Glomerular visceral epithelial cell (primary cell): ENCODE data around the gene CYBA.

Experiments used
- DNase-seq: peaks from one replicate; pipeline ENCODE4 v3.0.0-alpha.2; 2016; ENCODE audit errors: extremely low spot score

Gene CYBA

GRCh38 chr16:88647178-88648070 lies 3.4 kb downstream of the CYBA start:
- DNase-seq = no peak

DNA sequence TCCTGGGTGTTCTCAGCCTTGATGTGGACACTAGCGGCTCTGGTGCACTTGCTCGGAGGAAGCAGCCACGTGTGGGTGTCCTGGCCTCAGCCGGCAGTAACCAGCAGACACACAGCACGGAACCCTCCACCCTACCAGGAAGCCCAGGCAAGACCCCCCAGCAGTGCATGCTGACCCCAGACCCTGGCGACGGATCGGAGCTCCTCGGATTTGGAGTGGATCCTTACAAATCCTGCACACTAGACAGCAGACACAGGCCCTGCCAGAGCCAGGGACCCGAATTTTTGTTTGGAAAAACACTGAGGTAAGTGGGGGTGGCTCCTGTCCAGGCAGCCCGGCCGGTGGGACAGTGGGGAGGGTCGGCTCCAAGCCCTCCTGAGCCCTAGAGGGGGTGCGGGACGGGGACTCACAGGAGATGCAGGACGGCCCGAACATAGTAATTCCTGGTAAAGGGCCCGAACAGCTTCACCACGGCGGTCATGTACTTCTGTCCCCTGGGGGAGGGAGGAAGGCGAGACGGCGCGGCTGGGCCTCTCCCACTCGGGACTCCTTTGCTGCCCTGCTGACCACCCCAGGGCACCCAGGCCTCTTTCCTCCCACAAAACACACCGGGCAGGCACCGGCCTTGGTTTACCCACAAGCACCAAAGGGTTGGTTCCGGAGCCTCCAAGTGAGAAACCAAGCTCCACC lies 4.4 kb downstream of the CYBA start:
- no peak for DNase-seq

DNA sequence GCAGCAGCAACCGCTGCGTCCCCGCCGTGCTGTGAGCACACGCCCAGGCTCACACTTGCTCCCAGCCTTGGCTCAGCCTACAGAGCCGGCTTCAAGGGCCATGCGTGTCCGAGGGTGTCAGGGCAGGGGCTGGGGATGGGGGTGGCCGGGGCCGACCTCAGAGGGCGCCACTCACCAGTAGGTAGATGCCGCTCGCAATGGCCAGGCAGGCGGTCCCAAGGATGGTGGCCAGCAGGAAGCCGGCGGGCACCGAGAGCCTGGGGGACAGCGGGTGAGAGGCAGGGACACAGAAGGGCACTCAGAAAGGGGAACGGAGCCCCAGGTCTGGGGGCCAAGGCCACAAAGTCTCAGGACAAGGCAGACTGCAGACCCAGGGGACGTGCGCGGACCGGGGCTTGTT lies 4.9 kb downstream of the CYBA start:
- no peak for DNase-seq

- DNase-seq = no peak
These were observed 5.4 kb downstream of the CYBA start for GRCh38 chr16:88645455-88645854.

GRCh38 chr16:88643644-88643932 lies 7.3 kb downstream of the CYBA start:
- DNase-seq = no peak

- no peak for DNase-seq
These were observed 7.8 kb downstream of the CYBA start for GRCh38 chr16:88642881-88643643.

- DNase-seq = no peak
These were observed 10.2 kb downstream of the CYBA start for GRCh38 chr16:88640498-88641247.

GRCh38 chr16:88640039-88640495 lies 10.8 kb downstream of the CYBA start:
- DNase-seq = no peak

- no peak for DNase-seq
These were observed 11.4 kb downstream of the CYBA start for GRCh38 chr16:88639231-88640038.

DNA sequence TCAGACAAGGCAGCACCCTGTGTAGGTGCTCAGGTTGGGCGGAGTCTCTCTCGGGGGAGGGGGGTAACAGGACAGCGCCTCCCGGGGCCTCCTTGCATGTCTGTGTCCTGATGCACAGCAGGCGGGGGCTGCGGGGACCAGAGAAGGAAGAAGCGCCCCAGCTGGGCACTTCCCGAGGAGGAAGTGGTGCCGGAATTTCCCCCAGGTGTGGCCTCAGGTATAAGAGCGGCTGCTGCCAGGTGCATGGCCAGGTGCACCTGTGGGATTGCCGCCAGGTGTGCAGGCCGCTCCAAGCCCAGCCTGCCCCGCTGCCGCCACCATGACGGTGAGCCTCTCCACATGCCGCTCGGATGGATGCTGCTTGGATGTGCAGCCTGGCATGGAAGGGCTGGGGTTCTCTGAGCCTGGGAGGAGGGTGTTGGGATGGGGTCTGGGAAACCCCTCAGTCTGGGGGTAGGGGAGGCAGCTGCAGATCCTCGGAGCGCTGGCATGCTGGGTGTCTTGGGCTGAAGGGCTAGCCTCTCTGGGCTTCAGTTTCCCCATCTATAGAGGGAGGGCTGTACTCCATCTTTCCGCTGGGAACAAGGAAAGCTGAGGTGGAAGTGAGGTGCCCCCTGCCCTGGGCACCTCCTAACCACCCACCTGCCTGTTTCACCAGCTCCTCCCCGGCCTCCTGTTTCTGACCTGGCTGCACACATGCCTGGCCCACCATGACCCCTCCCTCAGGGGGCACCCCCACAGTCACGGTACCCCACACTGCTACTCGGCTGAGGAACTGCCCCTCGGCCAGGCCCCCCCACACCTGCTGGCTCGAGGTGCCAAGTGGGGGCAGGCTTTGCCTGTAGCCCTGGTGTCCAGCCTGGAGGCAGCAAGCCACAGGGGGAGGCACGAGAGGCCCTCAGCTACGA lies 12.3 kb downstream of the CYBA start, which contains the start of gene IL17C:
Gene IL17C (plus strand): TSS at position 250 of the 908 bp plus-strand sequence. CDS start 70 bp downstream, at position 320.
- no peak for DNase-seq

DNA sequence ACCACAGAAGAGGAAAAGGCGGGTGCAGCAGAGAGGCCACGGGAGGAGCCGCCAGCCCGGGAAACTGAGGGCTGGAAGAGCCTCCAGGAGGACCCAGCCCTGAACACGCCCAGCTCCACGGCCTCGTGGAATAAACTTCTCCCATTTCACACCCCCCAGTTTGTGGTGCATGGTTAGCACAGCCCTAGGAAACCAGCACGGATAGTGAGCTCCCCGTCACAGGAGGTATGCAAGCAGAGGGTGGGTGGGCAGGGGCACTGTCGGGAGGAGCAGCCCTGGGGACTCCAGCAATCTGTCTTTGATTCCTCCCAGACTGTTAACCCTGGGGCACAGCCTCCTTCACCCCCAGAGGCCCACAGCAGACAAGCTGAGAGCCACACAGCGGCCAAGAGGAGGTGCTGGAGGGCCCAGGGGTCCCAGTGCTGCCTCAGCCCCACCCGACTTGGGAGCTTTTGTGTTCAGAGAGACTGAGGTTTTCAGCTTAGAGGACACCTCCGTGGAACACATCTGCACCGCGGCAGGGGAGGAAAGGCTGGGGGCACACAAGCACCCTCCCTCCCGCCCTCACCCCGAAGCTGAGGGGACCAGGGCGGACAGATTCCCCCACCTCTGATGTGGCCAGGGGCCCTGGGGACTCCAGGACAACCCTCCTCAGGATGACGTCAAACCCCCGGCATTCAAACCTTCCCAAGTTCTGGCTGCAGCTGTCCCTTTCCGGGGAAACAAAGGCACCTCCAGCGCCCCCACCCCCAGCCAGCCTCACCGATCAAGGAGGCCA lies 14.2 kb downstream of the CYBA start:
- DNase-seq = no peak

DNA sequence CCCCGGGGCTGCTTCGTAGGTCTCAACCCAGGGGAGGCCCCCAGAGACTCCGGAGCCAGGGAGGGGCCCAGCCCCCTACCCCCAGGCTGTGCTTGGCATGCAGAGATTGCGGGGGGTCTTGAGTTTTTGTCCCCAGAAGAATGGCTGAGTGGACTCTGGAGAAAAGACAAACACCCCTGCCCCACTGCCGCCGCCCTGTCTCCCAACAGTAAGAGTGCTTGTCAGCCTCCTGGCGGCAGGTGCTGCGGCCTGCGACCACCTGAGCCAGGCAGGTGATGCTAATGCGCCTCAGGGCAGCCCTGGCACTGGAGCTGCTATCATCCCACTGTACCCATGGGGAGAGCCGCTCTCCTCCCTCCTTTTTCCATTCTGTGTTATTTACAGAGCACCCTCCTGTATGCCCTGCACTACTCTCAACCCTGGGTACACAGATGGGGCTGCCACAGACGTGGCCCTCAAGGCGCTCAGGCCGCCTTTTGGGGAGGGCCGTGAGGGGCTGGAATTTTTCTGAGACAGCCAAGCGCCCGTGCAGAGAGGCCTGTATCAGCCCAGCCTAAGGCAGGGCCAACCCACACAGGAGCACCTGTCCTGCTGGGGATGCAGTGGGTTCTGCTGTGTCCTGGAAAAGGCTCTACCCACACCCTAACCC lies 15.1 kb downstream of the CYBA start:
- DNase-seq = no peak

DNA sequence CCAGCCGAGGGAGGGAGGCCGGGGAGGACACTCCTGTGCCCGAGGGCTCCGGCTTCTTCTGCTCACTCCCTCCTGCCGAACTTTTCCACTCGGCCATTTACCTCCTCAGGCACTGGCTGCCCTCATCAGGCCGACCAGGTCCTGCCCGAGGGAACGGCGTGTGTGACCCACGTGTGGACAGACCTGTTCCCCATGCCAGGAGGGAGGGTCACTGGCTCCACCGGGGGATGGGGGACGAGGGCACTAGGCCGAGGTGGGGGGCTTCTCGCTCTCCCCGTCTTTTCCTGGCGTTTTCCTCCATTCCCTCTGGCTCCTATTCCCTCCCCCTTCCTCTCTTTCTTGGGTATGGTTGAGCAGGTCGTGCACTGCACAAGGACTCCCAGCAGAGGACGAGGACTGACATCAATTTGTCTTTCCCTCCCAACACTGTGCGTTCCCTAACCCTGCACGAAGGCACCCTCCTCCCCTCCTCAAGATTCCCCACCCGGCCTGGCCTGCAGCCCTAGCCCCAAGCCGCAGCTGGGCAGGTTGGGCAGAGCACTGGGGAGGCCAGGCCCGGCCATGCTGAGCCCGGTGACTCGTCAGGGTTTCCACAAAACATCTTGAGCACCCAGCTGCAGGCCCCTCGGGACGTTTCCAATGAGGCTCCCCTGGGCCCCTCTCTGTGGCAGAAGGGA lies 15.7 kb downstream of the CYBA start:
- DNase-seq = no peak

DNA sequence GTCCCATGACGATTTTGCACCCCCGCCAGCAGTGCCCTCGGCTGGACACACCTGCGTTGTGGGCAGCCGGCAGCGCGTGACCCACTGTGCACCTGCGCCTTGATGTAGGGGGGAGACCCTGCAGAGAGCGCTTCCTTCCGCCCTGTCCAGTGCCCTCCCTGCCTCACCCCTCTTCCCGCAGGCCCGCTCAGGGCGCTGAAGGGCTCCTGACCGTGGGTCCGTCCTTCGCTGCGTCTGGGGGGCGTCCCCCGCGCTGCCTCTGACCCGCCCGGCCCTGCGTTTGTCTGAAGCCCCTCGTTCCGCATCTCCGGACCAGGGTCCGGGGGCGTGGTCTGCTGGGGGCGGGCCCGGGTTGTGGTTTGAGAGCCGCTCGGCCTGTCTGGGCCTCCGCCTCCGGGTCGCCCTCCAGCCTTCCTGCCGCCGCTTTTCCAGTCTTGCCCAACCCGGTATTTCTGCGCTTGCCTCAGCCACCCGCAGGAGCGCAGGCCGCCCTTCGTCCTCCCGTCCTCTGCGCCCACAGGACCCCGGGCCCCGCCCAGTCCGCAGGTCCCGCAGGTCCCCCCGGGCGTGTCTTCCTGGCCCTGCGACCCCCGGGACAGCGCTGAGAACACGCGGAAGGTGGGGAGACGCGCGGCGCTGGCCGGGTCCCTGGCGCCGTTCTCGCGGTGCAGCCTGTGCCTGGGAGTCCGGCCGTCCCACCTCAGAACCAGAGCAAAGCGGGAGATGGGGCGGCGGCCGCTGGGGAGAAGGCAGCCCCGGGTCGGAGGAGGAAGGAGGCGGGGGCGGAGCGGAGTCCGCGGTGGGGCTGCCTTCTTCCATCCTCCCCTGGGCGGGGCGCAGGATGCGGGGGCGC lies 16.5 kb downstream of the CYBA start:
- no peak for DNase-seq

GRCh38 chr16:88633684-88634140 lies 17.1 kb downstream of the CYBA start:
- DNase-seq = no peak

GRCh38 chr16:88632587-88632930 lies 18.3 kb downstream of the CYBA start:
- DNase-seq = no peak
